Spleen (tissue), 7 donors: ENCODE data around the gene BRD4.

Experiments used
- CTCF ChIP-seq, 11 experiments: fragments of 200-600 bp in 7 of 11; fragments of 450-650 bp in 4 of 11; sonication (generic) in 4 of 11; IDR thresholded peaks in 8 of 11; conservative IDR thresholded peaks in 3 of 11; 1 replicate in 7 of 11; 2 replicates in 4 of 11; pipeline versions ENCODE4 v1.4.0 to v1.8.0; 2016 to 2021; ENCODE audit warnings: antibody characterized with exemption in 11 of 11, inconsistent platforms in 4 of 11, mild to moderate bottlenecking in 1 of 11
- POLR2A ChIP-seq, 3 donors: fragments of 450-650 bp; IDR thresholded peaks; one replicate each; pipeline ENCODE4 v1.5.1; 2017; ENCODE audit warnings: antibody characterized with exemption in 3 of 3, mild to moderate bottlenecking in 1 of 3
- donor health status: DM: no; HTN: no; CAD: no; lungs with moderate emphysema.
- donor health status: DM: no; HTN: no; CAD: no.
- donor health status: DM: no; HTN: no; CAD: no.

- no peak for TF ChIP-seq CTCF (IDR thresholded peaks at IDR 0.05 in 8 of 11, conservative IDR thresholded peaks at IDR 0.05 in 3 of 11)
- no peak for TF ChIP-seq POLR2A (IDR thresholded peaks at IDR 0.05)
These were observed 36.0 kb downstream of the BRD4 start for GRCh38 chr19:15296353-15296752.
